Measurements from ENCODE around the gene IL31RA.

- TF ChIP-seq CTCF (IDR thresholded peaks at IDR 0.05) (no peak), POLR2A (IDR thresholded peaks at IDR 0.05) (no peak), POLR2AphosphoS5 (IDR thresholded peaks at IDR 0.05) (no peak)
These were observed 45.5 kb downstream of the IL31RA start for GRCh38 chr5:55896663-55897062.

All from suprapubic skin (tissue), 4 donors.